HG03280 (cell line): ENCODE data around the gene POLR3B.
A peak's percentile ranks its signal among the peaks of the same experiment; 100 is the strongest.
"Not testable (repeated sequence)": the region's sequence is repeated elsewhere in the genome, so short reads cannot be mapped to it uniquely, and the experiment has no call there.

Experiments
- ATAC-seq: cut with Tn5 transposase; IDR thresholded peaks from one replicate; pipeline ENCODE4 v1.9.1; 2021; ENCODE audit warnings: mild to moderate bottlenecking, moderate library complexity; ENCODE audit not compliant: unreplicated experiment

POLR3B gene

GRCh38 chr12:106342397-106343213, 14.9 kb upstream of the POLR3B start:
- no peak for ATAC-seq

GRCh38 chr12:106343214-106343528, 14.4 kb upstream of the POLR3B start:
- ATAC-seq: no peak

- no peak for ATAC-seq
Measured at GRCh38 chr12:106344131-106344530, 13.4 kb upstream of the POLR3B start.

GRCh38 chr12:106345746-106346145, 11.8 kb upstream of the POLR3B start:
- ATAC-seq: no peak

GRCh38 chr12:106348411-106348810, 9.1 kb upstream of the POLR3B start:
- ATAC-seq: no peak

- ATAC-seq: no peak
Measured at GRCh38 chr12:106353175-106353574, 4.4 kb upstream of the POLR3B start.

GRCh38 chr12:106358396-106359241, 1.1 kb downstream of the POLR3B start:
- ATAC-seq: peak; percentile 9

- no peak for ATAC-seq
Measured at GRCh38 chr12:106359646-106360399, 2.3 kb downstream of the POLR3B start.

GRCh38 chr12:106360400-106360994, 2.9 kb downstream of the POLR3B start:
- no peak for ATAC-seq

GRCh38 chr12:106362971-106363370, 5.4 kb downstream of the POLR3B start:
- no peak for ATAC-seq

GRCh38 chr12:106364261-106364660, 6.7 kb downstream of the POLR3B start:
- ATAC-seq: no peak

- no peak for ATAC-seq
Measured at GRCh38 chr12:106369624-106370346, 12.2 kb downstream of the POLR3B start.

GRCh38 chr12:106378788-106379187, 21.2 kb downstream of the POLR3B start:
- ATAC-seq: no peak

GRCh38 chr12:106380954-106381353, 23.4 kb downstream of the POLR3B start:
- no peak for ATAC-seq

GRCh38 chr12:106381866-106382265, 24.3 kb downstream of the POLR3B start:
- ATAC-seq: not testable (repeated sequence)

GRCh38 chr12:106386813-106387535, 29.4 kb downstream of the POLR3B start:
- no peak for ATAC-seq

- ATAC-seq: no peak
Measured at GRCh38 chr12:106387848-106388377, 30.4 kb downstream of the POLR3B start.

- no peak for ATAC-seq
Measured at GRCh38 chr12:106389151-106389550, 31.6 kb downstream of the POLR3B start.

- no peak for ATAC-seq
Measured at GRCh38 chr12:106392759-106393158, 35.2 kb downstream of the POLR3B start.
